K562 (cell line): ENCODE measurements around the gene INKA2. TPM values are rescaled to one million over a fixed set of nuclear protein-coding genes. Genes with fewer than 3 reads are reported as not detected.
A peak's percentile ranks its signal among the peaks of the same experiment; 100 is the strongest.

Experiments used
- ADNP ChIP-seq: fragments of 200-800 bp; sonication (Bioruptor generic); IDR thresholded peaks from 2 replicates; pipeline ENCODE4 v1.6.1; 2016; ENCODE audit warnings: missing genetic modification characterization, missing compliant biosample characterization
- BACH1 ChIP-seq: fragments of 200-800 bp; sonication (Bioruptor generic); IDR thresholded peaks from 2 replicates; pipeline ENCODE4 v1.6.1; 2016; ENCODE audit warnings: missing genetic modification characterization, missing compliant biosample characterization
- CAMTA2 ChIP-seq: fragments of 250-450 bp; sonication (Bioruptor Pico); conservative IDR thresholded peaks from 2 replicates; pipeline ENCODE4 v1.5.1; 2022
- CBX1 ChIP-seq: sonication (generic); IDR thresholded peaks from 2 replicates; pipeline ENCODE4 v1.6.1; 2016; ENCODE audit warnings: antibody characterized with exemption, low read depth, mild to moderate bottlenecking
- GABPB1 ChIP-seq: sonication (generic); formaldehyde crosslinking; IDR thresholded peaks from 2 replicates; pipeline ENCODE4 v1.8.0; 2022; ENCODE audit warnings: mild to moderate bottlenecking, missing genetic modification reagents
- KAT8 ChIP-seq: fragments of 450-650 bp; IDR thresholded peaks from 2 replicates; pipeline ENCODE4 v1.6.1; 2016; ENCODE audit warnings: low read depth, mild to moderate bottlenecking
- MXI1 ChIP-seq: IDR thresholded peaks from 2 replicates; pipeline ENCODE4 v1.6.1; 2011; ENCODE audit warnings: low read depth, mild to moderate bottlenecking, improper control_type of control experiment, low read length
- NFE2L1 ChIP-seq: fragments of 450-650 bp; IDR thresholded peaks from 2 replicates; pipeline ENCODE4 v1.6.1; 2016; ENCODE audit warnings: missing genetic modification characterization, low read depth, mild to moderate bottlenecking, missing compliant biosample characterization, moderate library complexity, borderline replicate concordance
- NFIC ChIP-seq: fragments of 450-650 bp; IDR thresholded peaks from 2 replicates; pipeline ENCODE4 v1.6.1; 2017; ENCODE audit warnings: mild to moderate bottlenecking, inconsistent platforms
- NONO ChIP-seq, 2 experiments: fragments of 200-400 bp in 1 of 2; fragments of 450-650 bp in 1 of 2; formaldehyde crosslinking in 1 of 2; IDR thresholded peaks; 2 replicates each; pipeline ENCODE4 v1.6.1; 2017; ENCODE audit warnings: low read depth in 2 of 2, mild to moderate bottlenecking in 2 of 2, moderate library complexity in 2 of 2, low read length in 1 of 2
- SNIP1 ChIP-seq: fragments of 450-650 bp; IDR thresholded peaks from 2 replicates; pipeline ENCODE4 v1.7.1; 2017; ENCODE audit warnings: low read depth, mild to moderate bottlenecking
- ZNF197 ChIP-seq: fragments of 200-800 bp; sonication (Bioruptor generic); IDR thresholded peaks from 2 replicates; pipeline ENCODE4 v1.6.1; 2016; ENCODE audit warnings: low read depth, missing genetic modification characterization, missing compliant biosample characterization
- polyA plus RNA-seq, 8 experiments: library from polyadenylated mRNA; depleted of rRNA in 4 of 8; stranded (reverse) in 5 of 8; unstranded in 3 of 8; fragments of >200 nt; fragmentation: Nextera tagmentation in 2 of 8; fragmentation: Illumina TruSeq in 1 of 8; extraction: Ambion mirVana in 2 of 8; extraction: Trizol in 1 of 8; gene quantifications; 2 replicates each; pipeline versions ENCODE4 v1.2.1 to v1.2.3, GENCODE V29; 2011 to 2014; ENCODE audit warnings: inconsistent platforms in 1 of 8, missing spikeins in 1 of 8
- total RNA-seq, 7 experiments: library from RNA; depleted of rRNA in 6 of 7; stranded (reverse); fragments of >200 nt in 6 of 7; fragmentation: Illumina TruSeq in 2 of 7; extraction: Trizol in 2 of 7; gene quantifications; 2 replicates each; pipeline versions ENCODE4 v1.2.1 to v1.2.3, GENCODE V29; 2011 to 2021; ENCODE audit warnings: low replicate concordance in 1 of 7
- TF ChIP-seq, protein P1 (sequence below), 2 experiments: fragments of 200-800 bp in 1 of 2; sonication (Bioruptor generic) in 1 of 2; sonication (generic) in 1 of 2; formaldehyde crosslinking in 1 of 2; IDR thresholded peaks in 1 of 2; conservative IDR thresholded peaks in 1 of 2; 2 replicates each; pipeline versions ENCODE4 v1.5.0 to v1.6.1; 2016 to 2020; ENCODE audit warnings: missing compliant biosample characterization in 1 of 2, missing genetic modification characterization in 1 of 2, missing genetic modification reagents in 1 of 2
- TF ChIP-seq, protein P2 (sequence below), 2 experiments: fragments of 450-650 bp; IDR thresholded peaks; 2 replicates each; pipeline ENCODE4 v1.6.1; 2016; ENCODE audit warnings: mild to moderate bottlenecking in 2 of 2, borderline replicate concordance in 1 of 2, low read depth in 1 of 2, moderate library complexity in 1 of 2
- TF ChIP-seq, protein P3 (sequence below): fragments of 200-800 bp; sonication (Bioruptor generic); IDR thresholded peaks from 2 replicates; pipeline ENCODE4 v1.6.1; 2017; ENCODE audit warnings: missing genetic modification characterization, missing compliant biosample characterization

The INKA2 gene
- total and polyA plus RNA-seq, 9 of the 15 experiments (the other 6 are each of a cell fraction or from before 2014, with no cell fraction given): 0.04 to 1.4 (median 0.26) TPM; not detected in 1

DNA sequence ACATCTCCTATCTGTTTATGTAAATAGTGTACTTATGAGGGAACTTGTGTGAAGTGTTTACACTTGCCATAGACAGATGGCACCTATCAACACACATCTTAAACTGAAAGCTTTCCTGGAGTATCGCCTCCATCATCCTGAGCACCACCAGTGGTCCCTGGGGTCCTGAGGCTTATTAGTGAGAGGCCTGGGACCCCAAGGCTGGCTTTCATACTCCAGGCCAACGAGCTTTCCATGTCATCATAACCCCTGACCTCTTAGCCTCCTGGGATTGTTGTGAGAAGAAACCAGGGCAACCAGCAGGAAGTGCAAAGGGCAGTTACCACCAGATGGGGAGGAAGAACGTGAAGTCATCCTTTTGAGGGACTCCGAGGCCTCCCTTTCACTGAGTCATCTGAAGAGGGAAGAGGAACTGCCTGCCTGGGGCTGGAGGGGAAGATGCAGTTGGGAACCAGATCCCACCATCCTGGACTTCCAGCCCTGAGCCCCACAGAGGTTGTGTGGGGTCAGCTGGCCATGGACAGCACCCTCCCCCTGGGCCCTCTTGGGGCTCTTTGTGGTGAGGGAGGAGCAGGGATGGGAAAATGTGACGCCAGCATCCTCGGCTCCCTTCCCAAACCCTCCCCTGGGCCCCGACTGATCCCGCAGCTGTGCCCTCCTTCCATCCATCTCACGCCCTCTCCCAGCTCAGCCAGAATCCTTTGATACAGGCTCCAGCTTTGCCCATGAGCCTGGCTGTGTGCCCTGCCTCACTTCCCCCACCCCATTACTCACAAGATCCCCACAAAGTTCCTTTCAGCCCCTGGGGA lies 5.8 kb downstream of the INKA2 start (continued):
- TF ChIP-seq, protein P1, sequence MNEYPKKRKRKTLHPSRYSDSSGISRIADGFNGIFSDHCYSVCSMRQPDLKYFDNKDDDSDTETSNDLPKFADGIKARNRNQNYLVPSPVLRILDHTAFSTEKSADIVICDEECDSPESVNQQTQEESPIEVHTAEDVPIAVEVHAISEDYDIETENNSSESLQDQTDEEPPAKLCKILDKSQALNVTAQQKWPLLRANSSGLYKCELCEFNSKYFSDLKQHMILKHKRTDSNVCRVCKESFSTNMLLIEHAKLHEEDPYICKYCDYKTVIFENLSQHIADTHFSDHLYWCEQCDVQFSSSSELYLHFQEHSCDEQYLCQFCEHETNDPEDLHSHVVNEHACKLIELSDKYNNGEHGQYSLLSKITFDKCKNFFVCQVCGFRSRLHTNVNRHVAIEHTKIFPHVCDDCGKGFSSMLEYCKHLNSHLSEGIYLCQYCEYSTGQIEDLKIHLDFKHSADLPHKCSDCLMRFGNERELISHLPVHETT (CRISPR knock-in tag; conservative IDR thresholded peaks at IDR 0.05 in 1 of 2, IDR thresholded peaks at IDR 0.05 in 1 of 2): peak in 1 of 2 experiments; percentile 86; a peak in 2 of 4 replicates
- no peak for TF ChIP-seq NFIC
- no peak for TF ChIP-seq NFE2L1 (tag)
- no peak for TF ChIP-seq SNIP1
- TF ChIP-seq KAT8: no peak
- no peak for TF ChIP-seq NONO (IDR thresholded peaks at IDR 0.05; ENCODE audit: low read depth in 2 of 2, low read length in 1 of 2)
- peak; percentile 60 for TF ChIP-seq GABPB1
- TF ChIP-seq, protein P2, sequence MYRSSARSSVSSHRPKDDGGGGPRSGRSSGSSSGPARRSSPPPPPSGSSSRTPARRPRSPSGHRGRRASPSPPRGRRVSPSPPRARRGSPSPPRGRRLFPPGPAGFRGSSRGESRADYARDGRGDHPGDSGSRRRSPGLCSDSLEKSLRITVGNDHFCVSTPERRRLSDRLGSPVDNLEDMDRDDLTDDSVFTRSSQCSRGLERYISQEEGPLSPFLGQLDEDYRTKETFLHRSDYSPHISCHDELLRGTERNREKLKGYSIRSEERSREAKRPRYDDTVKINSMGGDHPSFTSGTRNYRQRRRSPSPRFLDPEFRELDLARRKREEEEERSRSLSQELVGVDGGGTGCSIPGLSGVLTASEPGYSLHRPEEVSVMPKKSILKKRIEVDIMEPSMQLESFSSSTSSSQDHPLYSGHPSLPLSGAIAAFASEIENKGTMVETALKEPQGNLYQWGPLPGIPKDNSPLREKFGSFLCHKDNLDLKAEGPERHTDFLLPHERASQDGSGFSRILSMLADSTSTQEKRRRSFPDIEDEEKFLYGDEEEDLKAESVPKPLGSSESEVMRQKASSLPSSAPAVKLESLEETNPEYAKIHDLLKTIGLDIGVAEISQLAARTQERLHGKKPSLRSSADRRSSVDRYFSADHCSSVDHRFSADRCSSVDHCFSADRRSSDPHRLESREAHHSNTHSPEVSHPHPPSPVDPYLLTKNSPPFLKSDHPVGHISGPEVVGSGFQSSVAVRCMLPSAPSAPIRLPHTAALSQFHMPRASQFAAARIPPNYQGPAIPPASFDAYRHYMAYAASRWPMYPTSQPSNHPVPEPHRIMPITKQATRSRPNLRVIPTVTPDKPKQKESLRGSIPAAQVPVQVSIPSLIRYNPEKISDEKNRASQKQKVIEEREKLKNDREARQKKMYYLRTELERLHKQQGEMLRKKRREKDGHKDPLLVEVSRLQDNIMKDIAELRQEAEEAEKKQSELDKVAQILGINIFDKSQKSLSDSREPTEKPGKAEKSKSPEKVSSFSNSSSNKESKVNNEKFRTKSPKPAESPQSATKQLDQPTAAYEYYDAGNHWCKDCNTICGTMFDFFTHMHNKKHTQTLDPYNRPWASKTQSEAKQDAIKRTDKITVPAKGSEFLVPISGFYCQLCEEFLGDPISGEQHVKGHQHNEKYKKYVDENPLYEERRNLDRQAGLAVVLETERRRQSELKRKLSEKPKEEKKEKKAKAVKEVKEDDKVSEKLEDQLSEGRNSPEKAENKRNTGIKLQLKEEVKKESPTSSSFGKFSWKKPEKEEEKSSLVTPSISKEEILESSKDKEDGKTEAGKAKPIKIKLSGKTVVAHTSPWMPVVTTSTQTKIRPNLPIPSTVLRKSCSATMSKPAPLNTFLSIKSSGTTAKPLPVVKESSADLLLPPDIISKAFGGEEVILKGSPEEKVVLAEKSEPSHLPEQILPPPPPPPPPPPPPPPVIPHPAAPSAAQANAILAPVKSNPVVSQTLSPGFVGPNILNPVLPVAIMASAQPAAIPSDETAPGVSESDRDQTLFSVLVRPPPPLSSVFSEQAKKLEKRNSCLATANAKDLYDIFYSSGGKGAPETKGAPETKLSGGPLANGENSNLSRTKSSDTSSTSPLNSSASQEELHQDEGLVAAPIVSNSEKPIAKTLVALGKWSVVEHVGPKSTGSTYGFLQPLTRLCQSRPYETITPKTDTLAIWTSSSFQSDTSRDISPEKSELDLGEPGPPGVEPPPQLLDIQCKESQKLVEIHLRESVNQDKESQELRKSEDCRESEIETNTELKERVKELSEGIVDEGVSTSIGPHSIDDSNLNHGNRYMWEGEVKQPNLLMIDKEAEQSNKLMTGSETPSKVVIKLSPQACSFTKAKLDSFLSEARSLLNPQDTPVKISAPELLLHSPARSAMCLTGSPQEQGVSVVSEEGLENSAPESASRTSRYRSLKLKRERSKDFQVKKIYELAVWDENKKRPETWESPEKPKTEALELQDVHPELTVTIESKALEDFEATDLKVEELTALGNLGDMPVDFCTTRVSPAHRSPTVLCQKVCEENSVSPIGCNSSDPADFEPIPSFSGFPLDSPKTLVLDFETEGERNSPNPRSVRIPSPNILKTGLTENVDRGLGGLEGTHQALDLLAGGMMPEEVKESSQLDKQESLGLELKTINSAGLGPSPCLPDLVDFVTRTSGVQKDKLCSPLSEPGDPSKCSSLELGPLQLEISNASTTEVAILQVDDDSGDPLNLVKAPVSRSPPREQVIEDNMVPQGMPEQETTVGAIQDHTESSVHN (IDR thresholded peaks at IDR 0.05; ENCODE audit: borderline replicate concordance in 1 of 2, low read depth in 1 of 2): no peak; a peak in 1 of 4 replicates
- no peak for TF ChIP-seq CAMTA2 (CRISPR knock-in tag)
- TF ChIP-seq CBX1: no peak
- no peak for TF ChIP-seq ADNP (tag)
- peak; percentile 66 for TF ChIP-seq BACH1 (tag)
- no peak for TF ChIP-seq MXI1
- no peak for TF ChIP-seq ZNF197 (CRISPR knock-in tag)
- TF ChIP-seq, protein P3, sequence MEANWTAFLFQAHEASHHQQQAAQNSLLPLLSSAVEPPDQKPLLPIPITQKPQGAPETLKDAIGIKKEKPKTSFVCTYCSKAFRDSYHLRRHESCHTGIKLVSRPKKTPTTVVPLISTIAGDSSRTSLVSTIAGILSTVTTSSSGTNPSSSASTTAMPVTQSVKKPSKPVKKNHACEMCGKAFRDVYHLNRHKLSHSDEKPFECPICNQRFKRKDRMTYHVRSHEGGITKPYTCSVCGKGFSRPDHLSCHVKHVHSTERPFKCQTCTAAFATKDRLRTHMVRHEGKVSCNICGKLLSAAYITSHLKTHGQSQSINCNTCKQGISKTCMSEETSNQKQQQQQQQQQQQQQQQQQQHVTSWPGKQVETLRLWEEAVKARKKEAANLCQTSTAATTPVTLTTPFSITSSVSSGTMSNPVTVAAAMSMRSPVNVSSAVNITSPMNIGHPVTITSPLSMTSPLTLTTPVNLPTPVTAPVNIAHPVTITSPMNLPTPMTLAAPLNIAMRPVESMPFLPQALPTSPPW (CRISPR knock-in tag): 0 out of 2 replicates have a peak, but pooled peaks have one; percentile 27
